Measurements from ENCODE around the gene AHRR.

- no peak for TF ChIP-seq CTCF (IDR thresholded peaks at IDR 0.05; ENCODE audit: low read length)
- TF ChIP-seq EZH2 (IDR thresholded peaks at IDR 0.05; ENCODE audit: borderline replicate concordance, low read length): no peak
Observed at GRCh38 chr5:481347-481746, 159.8 kb downstream of the AHRR start.
